ENCODE measurements around the gene RYR1. TPM values are rescaled to one million over a fixed set of nuclear protein-coding genes. Genes with fewer than 3 reads are reported as not detected.

Gene RYR1
- polyA plus RNA-seq, 1 of the 3 experiments (the other 2 are of a cell fraction), result under 0.01 TPM

DNA sequence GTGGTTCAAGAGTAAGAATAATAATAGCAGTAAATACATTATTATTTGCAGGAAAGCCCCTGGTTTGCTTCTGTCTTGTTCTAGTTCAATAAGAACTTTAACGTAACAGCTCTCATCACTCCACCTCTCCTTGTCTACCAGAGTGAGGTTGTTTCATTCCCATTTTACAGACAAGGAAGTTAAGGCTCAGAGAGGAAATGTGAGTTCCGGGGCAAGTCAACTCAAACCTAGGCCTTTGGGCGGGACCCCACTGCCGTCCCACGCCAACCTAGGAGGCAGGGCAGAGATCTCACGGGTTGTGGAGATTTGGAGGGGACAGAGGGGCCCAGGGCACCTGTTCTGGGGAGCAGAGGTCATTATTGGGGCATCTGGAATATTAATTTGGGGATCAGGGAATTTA lies 182.8 kb downstream of the RYR1 start (continued):
- TF ChIP-seq FOXJ3 (CRISPR knock-in tag; IDR thresholded peaks at IDR 0.05), result no peak
- TF ChIP-seq GABPA (IDR thresholded peaks at IDR 0.05; ENCODE audit: low read depth), result no peak
- TF ChIP-seq FOXM1 (IDR thresholded peaks at IDR 0.05; ENCODE audit: low read depth), result no peak
- no peak for TF ChIP-seq FOSL2 (IDR thresholded peaks at IDR 0.05; ENCODE audit: borderline replicate concordance, low read depth)

DNA sequence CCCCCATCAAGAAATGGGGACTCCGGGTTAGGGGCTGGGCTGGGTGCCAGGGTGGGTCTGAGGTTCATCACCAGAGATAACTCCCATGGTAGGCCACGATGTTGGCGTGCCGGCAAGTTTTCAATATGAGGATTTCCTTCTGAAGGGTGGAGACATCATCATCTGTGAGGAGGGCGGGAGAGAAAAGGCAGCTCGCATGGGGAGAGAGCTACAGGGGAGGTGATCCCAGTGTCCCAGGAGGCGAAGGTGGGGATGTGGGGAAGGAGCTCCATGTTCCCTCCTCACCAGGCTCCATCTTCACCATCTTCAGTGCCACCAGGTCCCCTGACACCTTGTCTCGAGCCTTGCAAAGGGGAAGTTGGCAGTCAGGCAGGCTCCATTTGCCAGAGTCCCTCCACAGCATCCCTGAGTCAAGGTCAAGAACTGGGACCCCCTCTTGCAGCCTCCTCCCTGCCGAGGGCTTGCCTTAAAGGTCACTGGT lies 183.8 kb downstream of the RYR1 start:
- Histone ChIP-seq H3K27me3 (ENCODE audit: insufficient read depth) (no peaks in the 10 kb centered on the region), H3K4me1 (ENCODE audit: control insufficient read depth in 1 of 2, insufficient read depth in 2 of 2, low read depth in 1 of 2, low read length in 1 of 2) (peaks cover 0 to 18% of the 10 kb centered on the region in 2 experiments; a peak in 1 of 4 replicates), H3K9me3 (no peaks in the 10 kb centered on the region), H3K36me3 (replicated peaks in 1 of 2; ENCODE audit: control insufficient read depth in 1 of 2, insufficient read depth in 2 of 2, low read length in 1 of 2) (peaks cover 13 to 17% of the 10 kb centered on the region in 2 experiments), H3K79me2 (ENCODE audit: insufficient read depth) (peaks cover 31% of the 10 kb centered on the region), H3K4me3 (ENCODE audit: low read depth in 2 of 2, low read length in 1 of 2) (no peak overlapping the region), H4K20me1 (ENCODE audit: insufficient read depth) (no peaks in the 10 kb centered on the region), H3K4me2 (no peak overlapping the region), H3F3A (replicated peaks; ENCODE audit: insufficient read depth) (no peaks in the 10 kb centered on the region), H3K9me2 (no peaks in the 10 kb centered on the region), H2AFZ (ENCODE audit: low read depth) (no peak overlapping the region), H3K9ac (no peak overlapping the region), H3K27ac (ENCODE audit: low read depth in 2 of 2, low read length in 1 of 2) (no peak overlapping the region)
- ChIA-PET CTCF (interaction anchor here (1.3 to 2.5 kb wide), 3 partner anchors 73 to 313 kb away, joined by 3 to 9 read pairs (median 9); partner anchors contain the start of genes FAM98C, MRPS12 and SARS2), POLR2A (no interaction called here)
- TF ChIP-seq RAD21 (IDR thresholded peaks at IDR 0.05; ENCODE audit: low read length), result no peak
- TF ChIP-seq, protein P1, sequence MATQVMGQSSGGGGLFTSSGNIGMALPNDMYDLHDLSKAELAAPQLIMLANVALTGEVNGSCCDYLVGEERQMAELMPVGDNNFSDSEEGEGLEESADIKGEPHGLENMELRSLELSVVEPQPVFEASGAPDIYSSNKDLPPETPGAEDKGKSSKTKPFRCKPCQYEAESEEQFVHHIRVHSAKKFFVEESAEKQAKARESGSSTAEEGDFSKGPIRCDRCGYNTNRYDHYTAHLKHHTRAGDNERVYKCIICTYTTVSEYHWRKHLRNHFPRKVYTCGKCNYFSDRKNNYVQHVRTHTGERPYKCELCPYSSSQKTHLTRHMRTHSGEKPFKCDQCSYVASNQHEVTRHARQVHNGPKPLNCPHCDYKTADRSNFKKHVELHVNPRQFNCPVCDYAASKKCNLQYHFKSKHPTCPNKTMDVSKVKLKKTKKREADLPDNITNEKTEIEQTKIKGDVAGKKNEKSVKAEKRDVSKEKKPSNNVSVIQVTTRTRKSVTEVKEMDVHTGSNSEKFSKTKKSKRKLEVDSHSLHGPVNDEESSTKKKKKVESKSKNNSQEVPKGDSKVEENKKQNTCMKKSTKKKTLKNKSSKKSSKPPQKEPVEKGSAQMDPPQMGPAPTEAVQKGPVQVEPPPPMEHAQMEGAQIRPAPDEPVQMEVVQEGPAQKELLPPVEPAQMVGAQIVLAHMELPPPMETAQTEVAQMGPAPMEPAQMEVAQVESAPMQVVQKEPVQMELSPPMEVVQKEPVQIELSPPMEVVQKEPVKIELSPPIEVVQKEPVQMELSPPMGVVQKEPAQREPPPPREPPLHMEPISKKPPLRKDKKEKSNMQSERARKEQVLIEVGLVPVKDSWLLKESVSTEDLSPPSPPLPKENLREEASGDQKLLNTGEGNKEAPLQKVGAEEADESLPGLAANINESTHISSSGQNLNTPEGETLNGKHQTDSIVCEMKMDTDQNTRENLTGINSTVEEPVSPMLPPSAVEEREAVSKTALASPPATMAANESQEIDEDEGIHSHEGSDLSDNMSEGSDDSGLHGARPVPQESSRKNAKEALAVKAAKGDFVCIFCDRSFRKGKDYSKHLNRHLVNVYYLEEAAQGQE (IDR thresholded peaks at IDR 0.05; ENCODE audit: low read depth, low read length), result no peak
- TF ChIP-seq, protein P2, sequence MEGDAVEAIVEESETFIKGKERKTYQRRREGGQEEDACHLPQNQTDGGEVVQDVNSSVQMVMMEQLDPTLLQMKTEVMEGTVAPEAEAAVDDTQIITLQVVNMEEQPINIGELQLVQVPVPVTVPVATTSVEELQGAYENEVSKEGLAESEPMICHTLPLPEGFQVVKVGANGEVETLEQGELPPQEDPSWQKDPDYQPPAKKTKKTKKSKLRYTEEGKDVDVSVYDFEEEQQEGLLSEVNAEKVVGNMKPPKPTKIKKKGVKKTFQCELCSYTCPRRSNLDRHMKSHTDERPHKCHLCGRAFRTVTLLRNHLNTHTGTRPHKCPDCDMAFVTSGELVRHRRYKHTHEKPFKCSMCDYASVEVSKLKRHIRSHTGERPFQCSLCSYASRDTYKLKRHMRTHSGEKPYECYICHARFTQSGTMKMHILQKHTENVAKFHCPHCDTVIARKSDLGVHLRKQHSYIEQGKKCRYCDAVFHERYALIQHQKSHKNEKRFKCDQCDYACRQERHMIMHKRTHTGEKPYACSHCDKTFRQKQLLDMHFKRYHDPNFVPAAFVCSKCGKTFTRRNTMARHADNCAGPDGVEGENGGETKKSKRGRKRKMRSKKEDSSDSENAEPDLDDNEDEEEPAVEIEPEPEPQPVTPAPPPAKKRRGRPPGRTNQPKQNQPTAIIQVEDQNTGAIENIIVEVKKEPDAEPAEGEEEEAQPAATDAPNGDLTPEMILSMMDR (IDR thresholded peaks at IDR 0.05), result no peak
- TF ChIP-seq RFX5 (IDR thresholded peaks at IDR 0.05; ENCODE audit: low read length), result no peak
- TF ChIP-seq, protein P3, sequence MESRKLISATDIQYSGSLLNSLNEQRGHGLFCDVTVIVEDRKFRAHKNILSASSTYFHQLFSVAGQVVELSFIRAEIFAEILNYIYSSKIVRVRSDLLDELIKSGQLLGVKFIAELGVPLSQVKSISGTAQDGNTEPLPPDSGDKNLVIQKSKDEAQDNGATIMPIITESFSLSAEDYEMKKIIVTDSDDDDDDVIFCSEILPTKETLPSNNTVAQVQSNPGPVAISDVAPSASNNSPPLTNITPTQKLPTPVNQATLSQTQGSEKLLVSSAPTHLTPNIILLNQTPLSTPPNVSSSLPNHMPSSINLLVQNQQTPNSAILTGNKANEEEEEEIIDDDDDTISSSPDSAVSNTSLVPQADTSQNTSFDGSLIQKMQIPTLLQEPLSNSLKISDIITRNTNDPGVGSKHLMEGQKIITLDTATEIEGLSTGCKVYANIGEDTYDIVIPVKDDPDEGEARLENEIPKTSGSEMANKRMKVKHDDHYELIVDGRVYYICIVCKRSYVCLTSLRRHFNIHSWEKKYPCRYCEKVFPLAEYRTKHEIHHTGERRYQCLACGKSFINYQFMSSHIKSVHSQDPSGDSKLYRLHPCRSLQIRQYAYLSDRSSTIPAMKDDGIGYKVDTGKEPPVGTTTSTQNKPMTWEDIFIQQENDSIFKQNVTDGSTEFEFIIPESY (IDR thresholded peaks at IDR 0.05; ENCODE audit: borderline replicate concordance, low read depth), result no peak
- TF ChIP-seq CHD2 (IDR thresholded peaks at IDR 0.05; ENCODE audit: low read length, partially characterized antibody), result no peak
- TF ChIP-seq NFIC (IDR thresholded peaks at IDR 0.05; ENCODE audit: borderline replicate concordance), result no peak
- no peak for TF ChIP-seq YY1 (IDR thresholded peaks at IDR 0.05; ENCODE audit: low read depth)
- TF ChIP-seq, protein P4, sequence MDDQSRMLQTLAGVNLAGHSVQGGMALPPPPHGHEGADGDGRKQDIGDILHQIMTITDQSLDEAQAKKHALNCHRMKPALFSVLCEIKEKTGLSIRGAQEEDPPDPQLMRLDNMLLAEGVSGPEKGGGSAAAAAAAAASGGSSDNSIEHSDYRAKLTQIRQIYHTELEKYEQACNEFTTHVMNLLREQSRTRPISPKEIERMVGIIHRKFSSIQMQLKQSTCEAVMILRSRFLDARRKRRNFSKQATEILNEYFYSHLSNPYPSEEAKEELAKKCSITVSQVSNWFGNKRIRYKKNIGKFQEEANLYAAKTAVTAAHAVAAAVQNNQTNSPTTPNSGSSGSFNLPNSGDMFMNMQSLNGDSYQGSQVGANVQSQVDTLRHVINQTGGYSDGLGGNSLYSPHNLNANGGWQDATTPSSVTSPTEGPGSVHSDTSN (IDR thresholded peaks at IDR 0.05), result no peak
- TF ChIP-seq ELF1 (IDR thresholded peaks at IDR 0.05), result no peak
- TF ChIP-seq MEF2A (IDR thresholded peaks at IDR 0.05; ENCODE audit: borderline replicate concordance, low read depth), result no peak
- no peak for TF ChIP-seq RXRA (IDR thresholded peaks at IDR 0.05; ENCODE audit: borderline replicate concordance, low read depth)
- TF ChIP-seq FOXM1 (IDR thresholded peaks at IDR 0.05; ENCODE audit: low read depth), result no peak
- no peak for TF ChIP-seq GATA2 (CRISPR knock-in tag; IDR thresholded peaks at IDR 0.05)
- WGBS (ENCODE audit: low lambda C conversion rate), result 91% methylated on average over 8 of the region's 9 CpGs
- no peak for DNase-seq

Data from SK-N-SH (cell line).